ENCODE results near the gene BIN1.
"Not testable (repeated sequence)": the region's sequence is repeated elsewhere in the genome, so short reads cannot be mapped to it uniquely, and the experiment has no call there.

The BIN1 gene

DNA sequence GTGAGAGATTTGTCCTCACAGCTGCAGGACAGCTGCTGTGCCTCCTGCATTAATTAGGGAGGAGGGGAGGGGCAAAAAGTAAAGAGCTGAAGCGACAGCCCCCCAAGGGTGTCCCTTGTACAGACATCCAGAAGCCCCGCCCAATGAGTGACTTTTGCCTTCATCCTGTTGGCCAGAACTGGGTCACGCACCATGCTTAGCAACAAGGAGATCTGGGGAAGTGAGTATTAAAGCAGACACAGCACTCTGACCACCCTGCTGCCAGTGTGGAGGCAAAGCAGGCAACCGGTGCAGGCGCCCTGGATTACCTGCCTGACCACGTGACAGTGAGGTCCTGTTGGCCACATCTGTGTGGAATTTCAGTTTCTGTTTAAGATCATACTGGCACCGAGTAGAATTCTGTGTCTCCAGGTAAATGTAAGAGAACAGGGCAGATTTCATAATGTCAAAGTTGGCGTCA, 21.5 kb upstream of the BIN1 start:
- H3K9me3 ChIP-seq (ENCODE audit: low read depth, low read length), result no peaks in the 10 kb centered on the region
- no peak for TF ChIP-seq POLR2AphosphoS5 (IDR thresholded peaks at IDR 0.05; ENCODE audit: borderline replicate concordance, low read depth, low read length)
- no peak for TF ChIP-seq FOXP2 (optimal IDR thresholded peaks at IDR 0.05; ENCODE audit: control extremely low read depth, extremely low read length, insufficient read depth)
- no peak for TF ChIP-seq EZH2 (IDR thresholded peaks at IDR 0.05)
- no peak for DNase-seq (ENCODE audit: low read depth, low spot score)
- no peak overlapping the region for H3K27ac ChIP-seq
- no peak overlapping the region for H3K4me3 ChIP-seq
- H3K36me3 ChIP-seq (ENCODE audit: insufficient read depth, low read length), result no peaks in the 10 kb centered on the region
- no peak overlapping the region for H3K9ac ChIP-seq (ENCODE audit: insufficient read length)

DNA sequence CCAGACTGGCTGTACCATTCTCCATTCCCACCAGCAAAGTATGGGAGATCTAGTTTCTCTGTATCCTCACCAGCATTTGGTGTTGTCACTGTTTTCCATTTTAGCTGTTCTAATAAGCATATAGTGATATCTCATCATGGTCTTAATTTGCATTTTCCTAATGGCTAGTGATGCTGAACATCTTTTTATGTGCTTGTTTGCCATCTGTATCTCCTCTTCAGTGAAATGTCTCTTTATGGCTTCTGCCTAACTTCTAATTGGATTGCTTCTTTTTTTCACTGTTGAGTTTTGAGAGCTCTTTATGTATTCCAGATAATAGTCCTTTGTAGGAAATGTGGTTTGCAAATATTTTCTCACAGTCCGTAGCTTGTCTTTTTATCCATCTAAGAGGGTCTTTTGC, 18.9 kb upstream of the BIN1 start:
- TF ChIP-seq POLR2AphosphoS5 (IDR thresholded peaks at IDR 0.05; ENCODE audit: borderline replicate concordance, low read depth, low read length) (no peak), FOXP2 (optimal IDR thresholded peaks at IDR 0.05; ENCODE audit: control extremely low read depth, extremely low read length, insufficient read depth) (no peak)
- H3K9ac ChIP-seq (ENCODE audit: insufficient read length), result no peak overlapping the region
- DNase-seq (ENCODE audit: low read depth, low spot score), result no peak
- no peaks in the 10 kb centered on the region for H3K9me3 ChIP-seq (ENCODE audit: low read depth, low read length)
- H3K36me3 ChIP-seq (ENCODE audit: insufficient read depth, low read length), result no peaks in the 10 kb centered on the region
- H3K27ac ChIP-seq, result no peak overlapping the region
- H3K4me3 ChIP-seq, result no peak overlapping the region

DNA sequence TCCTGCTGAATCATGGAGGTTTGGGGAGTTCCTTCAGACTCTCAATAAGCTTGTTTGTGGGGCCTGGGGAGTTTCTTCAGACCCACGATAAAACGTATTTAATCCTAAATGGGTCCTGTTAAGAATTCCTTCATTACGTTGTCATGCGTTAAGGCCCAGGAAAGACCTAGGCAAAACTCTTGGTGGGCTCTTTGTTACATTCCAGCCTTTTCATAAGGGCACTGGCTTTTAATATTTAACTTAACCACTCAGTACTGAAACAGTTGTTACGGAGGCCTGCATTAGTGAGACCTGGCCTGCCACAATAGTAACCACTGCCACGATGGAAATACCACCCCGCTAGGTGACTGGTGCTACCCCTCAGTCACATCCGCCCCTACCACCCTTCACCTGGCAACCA, 17.5 kb upstream of the BIN1 start:
- DNase-seq (ENCODE audit: low read depth, low spot score), result no peak
- Histone ChIP-seq H3K4me3 (no peak overlapping the region), H3K36me3 (ENCODE audit: insufficient read depth, low read length) (no peaks in the 10 kb centered on the region), H3K9ac (ENCODE audit: insufficient read length) (no peak overlapping the region), H3K9me3 (ENCODE audit: low read depth, low read length) (no peaks in the 10 kb centered on the region), H3K27ac (no peak overlapping the region)
- no peak for TF ChIP-seq FOXP2 (optimal IDR thresholded peaks at IDR 0.05; ENCODE audit: control extremely low read depth, extremely low read length, insufficient read depth)
- no peak for TF ChIP-seq POLR2AphosphoS5 (IDR thresholded peaks at IDR 0.05; ENCODE audit: borderline replicate concordance, low read depth, low read length)
- no peak for TF ChIP-seq EZH2 (IDR thresholded peaks at IDR 0.05)

DNA sequence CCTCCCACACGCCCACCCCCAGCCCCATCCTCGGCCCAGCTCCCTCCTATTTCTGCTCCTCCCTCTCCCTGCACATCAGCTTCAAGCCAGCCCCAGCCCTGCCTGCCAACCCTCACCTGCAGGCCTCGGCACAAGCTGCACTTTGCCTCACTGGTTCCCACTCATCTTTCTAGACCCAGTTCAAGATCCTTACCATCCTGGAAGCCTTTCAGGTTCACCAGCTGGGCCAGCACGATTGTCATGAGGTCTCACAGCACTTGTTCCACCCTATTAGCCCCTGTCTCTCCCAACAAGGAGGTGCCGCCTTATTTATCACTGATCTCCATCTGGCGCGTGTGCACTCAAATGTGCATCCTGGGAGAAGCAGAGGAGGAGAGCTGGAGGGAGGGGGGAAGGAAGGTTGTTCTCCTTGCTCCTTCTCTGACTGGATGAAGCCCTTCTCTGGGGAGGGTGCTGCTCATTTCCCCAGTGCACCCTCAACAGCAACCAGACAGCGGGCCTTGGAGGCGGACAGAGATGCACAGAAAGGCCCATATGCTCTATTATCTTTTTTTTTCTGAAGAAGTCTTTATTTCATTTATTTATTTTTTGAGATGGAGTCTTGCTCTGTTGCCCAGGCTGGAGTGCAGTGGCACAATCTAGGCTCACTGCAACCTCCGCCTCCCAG, 15.5 kb upstream of the BIN1 start:
- TF ChIP-seq FOXP2 (optimal IDR thresholded peaks at IDR 0.05; ENCODE audit: control extremely low read depth, extremely low read length, insufficient read depth) (no peak), EZH2 (IDR thresholded peaks at IDR 0.05) (no peak), POLR2AphosphoS5 (IDR thresholded peaks at IDR 0.05; ENCODE audit: borderline replicate concordance, low read depth, low read length) (no peak)
- DNase-seq (ENCODE audit: low read depth, low spot score), result no peak
- Histone ChIP-seq H3K36me3 (ENCODE audit: insufficient read depth, low read length) (no peaks in the 10 kb centered on the region), H3K4me3 (no peak overlapping the region), H3K9me3 (ENCODE audit: low read depth, low read length) (no peaks in the 10 kb centered on the region), H3K27ac (no peak overlapping the region), H3K9ac (ENCODE audit: insufficient read length) (no peak overlapping the region)

DNA sequence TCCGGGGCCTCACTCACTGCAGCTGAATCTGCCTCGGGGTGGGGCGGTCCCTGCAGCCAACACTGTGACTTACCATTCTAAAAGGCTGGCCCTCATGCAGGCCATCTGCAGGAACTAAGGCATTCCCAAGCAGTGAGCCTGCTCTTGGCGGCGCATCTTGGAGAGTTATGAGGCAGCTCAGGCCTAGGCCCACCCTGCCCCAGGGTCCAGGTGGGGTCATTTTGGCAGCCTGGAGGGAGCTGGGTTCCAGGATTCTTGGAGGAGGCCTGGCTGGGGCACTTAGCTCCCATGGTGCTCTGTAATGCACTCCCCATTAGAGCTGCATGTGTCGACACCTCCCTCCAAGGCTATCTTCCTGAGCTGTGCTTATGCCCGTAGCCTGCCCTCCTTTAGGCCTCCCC, 14.8 kb upstream of the BIN1 start:
- Histone ChIP-seq H3K4me3 (no peak overlapping the region), H3K9me3 (ENCODE audit: low read depth, low read length) (no peaks in the 10 kb centered on the region), H3K9ac (ENCODE audit: insufficient read length) (no peak overlapping the region), H3K27ac (no peak overlapping the region), H3K36me3 (ENCODE audit: insufficient read depth, low read length) (no peaks in the 10 kb centered on the region)
- no peak for DNase-seq (ENCODE audit: low read depth, low spot score)
- TF ChIP-seq POLR2AphosphoS5 (IDR thresholded peaks at IDR 0.05; ENCODE audit: borderline replicate concordance, low read depth, low read length) (no peak), FOXP2 (optimal IDR thresholded peaks at IDR 0.05; ENCODE audit: control extremely low read depth, extremely low read length, insufficient read depth) (no peak), EZH2 (IDR thresholded peaks at IDR 0.05) (no peak)

DNA sequence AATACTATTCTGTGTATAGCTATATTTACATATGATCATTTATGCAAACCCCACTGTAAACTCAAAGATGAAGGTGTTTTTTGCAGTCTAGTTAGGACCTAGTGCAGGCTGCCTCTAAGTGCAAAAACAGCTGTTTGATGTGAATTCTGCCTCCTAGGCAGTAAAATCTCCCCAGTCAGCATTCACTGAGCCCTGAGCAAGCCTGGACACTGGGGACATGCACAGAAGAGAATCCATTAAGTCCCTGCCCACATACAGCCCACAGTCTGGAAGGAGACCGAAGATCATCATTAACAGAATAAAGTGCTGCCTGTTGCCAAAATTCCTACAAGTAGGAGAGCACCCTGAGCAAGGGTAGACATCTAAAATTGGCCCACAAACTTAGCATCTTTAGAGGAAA, 14.4 kb upstream of the BIN1 start:
- H3K9me3 ChIP-seq (ENCODE audit: low read depth, low read length), result no peaks in the 10 kb centered on the region
- H3K36me3 ChIP-seq (ENCODE audit: insufficient read depth, low read length), result no peaks in the 10 kb centered on the region
- no peak overlapping the region for H3K27ac ChIP-seq

DNA sequence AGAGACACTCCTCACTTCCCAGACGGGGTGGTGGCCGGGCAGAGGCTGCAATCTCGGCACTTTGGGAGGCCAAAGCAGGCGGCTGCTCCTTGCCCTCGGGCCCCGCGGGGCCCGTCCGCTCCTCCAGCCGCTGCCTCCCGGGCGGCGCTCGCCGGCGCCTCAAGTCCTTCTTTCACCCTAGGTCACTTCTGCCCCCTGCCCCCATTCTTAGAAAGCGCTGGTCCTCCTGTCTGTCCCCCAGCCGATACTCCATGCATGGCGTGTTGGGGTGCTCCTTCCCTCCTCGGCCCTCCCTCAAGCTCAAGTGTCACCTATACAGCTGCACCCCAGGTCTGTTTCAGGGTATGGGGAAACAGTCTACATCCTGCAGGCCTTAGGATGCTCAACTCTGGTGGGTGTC, 13.5 kb upstream of the BIN1 start:
- H3K9me3 ChIP-seq (ENCODE audit: low read depth, low read length); H3K27ac ChIP-seq; H3K36me3 ChIP-seq (ENCODE audit: insufficient read depth, low read length); DNase-seq (ENCODE audit: low read depth, low spot score); H3K9ac ChIP-seq (ENCODE audit: insufficient read length); H3K4me3 ChIP-seq: not testable (repeated sequence)

More for the DNA sequence above, 14.4 kb upstream of the BIN1 start:
- no peak for TF ChIP-seq EZH2 (IDR thresholded peaks at IDR 0.05)
- no peak for TF ChIP-seq POLR2AphosphoS5 (IDR thresholded peaks at IDR 0.05; ENCODE audit: borderline replicate concordance, low read depth, low read length)
- no peak for TF ChIP-seq FOXP2 (optimal IDR thresholded peaks at IDR 0.05; ENCODE audit: control extremely low read depth, extremely low read length, insufficient read depth)
- Histone ChIP-seq H3K4me3 (no peak overlapping the region), H3K9ac (ENCODE audit: insufficient read length) (no peak overlapping the region)
- DNase-seq (ENCODE audit: low read depth, low spot score), result no peak

DNA sequence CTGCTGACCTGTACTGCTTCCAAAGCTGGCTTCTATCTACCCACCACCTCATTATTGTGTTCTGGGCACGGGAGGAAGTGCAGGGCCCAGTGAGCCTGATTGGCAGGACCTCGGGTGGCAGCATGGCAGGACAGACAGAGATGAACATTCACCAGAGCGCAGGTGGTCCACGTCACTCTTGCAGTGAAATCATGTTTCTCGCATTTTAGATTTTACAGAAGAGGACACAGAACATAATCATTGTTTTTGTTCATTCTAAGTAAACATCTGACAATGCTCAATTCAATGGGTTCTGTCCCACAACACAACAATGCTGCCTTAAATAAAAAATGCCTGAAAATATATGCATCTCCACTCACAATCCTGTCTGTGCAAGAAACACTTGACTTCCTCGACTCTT, 11.5 kb upstream of the BIN1 start:
- no peak overlapping the region for H3K9ac ChIP-seq (ENCODE audit: insufficient read length)
- H3K27ac ChIP-seq, result no peak overlapping the region
- no peak overlapping the region for H3K4me3 ChIP-seq
- no peaks in the 10 kb centered on the region for H3K9me3 ChIP-seq (ENCODE audit: low read depth, low read length)
- TF ChIP-seq FOXP2 (optimal IDR thresholded peaks at IDR 0.05; ENCODE audit: control extremely low read depth, extremely low read length, insufficient read depth) (no peak), EZH2 (IDR thresholded peaks at IDR 0.05) (no peak), POLR2AphosphoS5 (IDR thresholded peaks at IDR 0.05; ENCODE audit: borderline replicate concordance, low read depth, low read length) (no peak)
- no peaks in the 10 kb centered on the region for H3K36me3 ChIP-seq (ENCODE audit: insufficient read depth, low read length)
- no peak for DNase-seq (ENCODE audit: low read depth, low spot score)

DNA sequence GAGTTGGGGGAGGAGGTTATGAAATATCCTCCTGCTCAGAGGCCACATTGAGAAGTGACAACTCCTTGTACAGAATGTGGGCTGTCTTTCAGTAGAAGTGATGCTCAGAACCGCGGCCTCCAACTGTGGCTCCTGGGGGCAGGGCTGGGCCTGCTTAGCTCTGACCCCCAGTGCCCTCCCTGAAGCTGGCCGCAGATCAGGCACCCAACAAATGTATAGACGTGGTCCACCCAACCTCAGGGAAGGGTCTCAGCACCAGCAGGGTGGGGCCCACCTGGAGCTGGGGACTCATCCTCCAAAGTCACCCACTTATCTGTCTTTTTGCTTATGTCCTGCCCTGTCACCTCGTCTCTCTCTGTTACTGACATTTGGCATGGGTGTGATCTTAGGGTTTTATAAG, 11.1 kb upstream of the BIN1 start:
- no peak overlapping the region for H3K4me3 ChIP-seq
- H3K9me3 ChIP-seq (ENCODE audit: low read depth, low read length), result no peaks in the 10 kb centered on the region
- H3K36me3 ChIP-seq (ENCODE audit: insufficient read depth, low read length), result no peaks in the 10 kb centered on the region
- DNase-seq (ENCODE audit: low read depth, low spot score), result no peak
- TF ChIP-seq FOXP2 (optimal IDR thresholded peaks at IDR 0.05; ENCODE audit: control extremely low read depth, extremely low read length, insufficient read depth) (no peak), EZH2 (IDR thresholded peaks at IDR 0.05) (no peak), POLR2AphosphoS5 (IDR thresholded peaks at IDR 0.05; ENCODE audit: borderline replicate concordance, low read depth, low read length) (no peak)
- no peak overlapping the region for H3K9ac ChIP-seq (ENCODE audit: insufficient read length)
- H3K27ac ChIP-seq, result no peak overlapping the region
